DND-41 (cell line): Measurements from ENCODE around the gene ABCC3.

ENCODE experiments used
- ATAC-seq: fragments of 200-7000 bp; cut with Tn5 transposase; 3 replicates; pipeline ENCODE4 v1.9.1; 2021; ENCODE audit warnings: low read depth; ENCODE audit not compliant: insufficient read depth
- DNase-seq: peaks from one replicate; pipeline ENCODE4 v3.0.0-alpha.2; 2020
- H2AFZ ChIP-seq: 2 replicates; pipeline ENCODE4 v1.6.0; 2012; ENCODE audit warnings: low read depth, low read length
- H3K27ac ChIP-seq: 2 replicates; pipeline ENCODE4 v1.5.1; 2012; ENCODE audit warnings: low read length, inconsistent platforms
- H3K27me3 ChIP-seq: fragments of 200-600 bp; sonication (generic); 2 replicates; pipeline ENCODE4 v1.6.0; 2012; ENCODE audit warnings: low read length, mild to moderate bottlenecking, inconsistent platforms; ENCODE audit not compliant: insufficient read depth, poor library complexity
- H3K36me3 ChIP-seq: 2 replicates; pipeline ENCODE4 v1.5.1; 2012; ENCODE audit warnings: low read length, inconsistent platforms; ENCODE audit not compliant: insufficient read depth
- H3K4me1 ChIP-seq: 2 replicates; pipeline ENCODE4 v1.5.1; 2012; ENCODE audit warnings: mild to moderate bottlenecking, low read length; ENCODE audit not compliant: insufficient read depth
- H3K4me2 ChIP-seq: 2 replicates; pipeline ENCODE4 v1.6.0; 2012; ENCODE audit warnings: mild to moderate bottlenecking, moderate library complexity, low read length, inconsistent platforms; ENCODE audit not compliant: insufficient read depth
- H3K4me3 ChIP-seq, 2 experiments: fragments of 200-600 bp in 1 of 2; shearing (Covaris generic) in 1 of 2; 2 replicates each; pipeline ENCODE4 v1.5.1; 2012 to 2016; ENCODE audit warnings: inconsistent platforms in 2 of 2, low read length in 2 of 2, mild to moderate bottlenecking in 2 of 2, low read depth in 1 of 2, moderate library complexity in 1 of 2
- H3K79me2 ChIP-seq: 2 replicates; pipeline ENCODE4 v1.6.0; 2012; ENCODE audit warnings: low read length, inconsistent platforms; ENCODE audit not compliant: insufficient read depth
- H3K9ac ChIP-seq: 2 replicates; pipeline ENCODE4 v1.6.0; 2012; ENCODE audit warnings: low read depth, mild to moderate bottlenecking, inconsistent platforms, low read length, moderate library complexity
- H3K9me3 ChIP-seq: 2 replicates; pipeline ENCODE4 v1.5.1; 2012; ENCODE audit warnings: low read length, moderate library complexity, mild to moderate bottlenecking, inconsistent platforms; ENCODE audit not compliant: insufficient read depth, severe bottlenecking
- H4K20me1 ChIP-seq: 2 replicates; pipeline ENCODE4 v1.6.0; 2012; ENCODE audit warnings: low read length; ENCODE audit not compliant: insufficient read depth
- CTCF ChIP-seq: IDR thresholded peaks from 2 replicates; pipeline ENCODE4 v1.5.1; 2012; ENCODE audit warnings: borderline replicate concordance, low read length, moderate library complexity, mild to moderate bottlenecking; ENCODE audit not compliant: poor library complexity, severe bottlenecking; ENCODE audit errors: extremely low read depth
- EZH2 ChIP-seq: IDR thresholded peaks from 3 replicates; pipeline ENCODE4 v1.6.1; 2012; ENCODE audit warnings: borderline replicate concordance, low read depth, mild to moderate bottlenecking, moderate library complexity, low read length, inconsistent platforms; ENCODE audit not compliant: severe bottlenecking

The ABCC3 gene

GRCh38 chr17:50712641-50713040, 78.0 kb downstream of the ABCC3 start:
- TF ChIP-seq EZH2 (no peak), CTCF (no peak)
- Histone ChIP-seq H3K79me2 (peaks cover 28% of the 10 kb centered on the region), H3K4me1 (peaks cover 22% of the 10 kb centered on the region), H3K27me3 (no peaks in the 10 kb centered on the region), H2AFZ (no peak overlapping the region), H3K9me3 (no peaks in the 10 kb centered on the region), H3K4me3 (no peak overlapping the region), H3K36me3 (no peaks in the 10 kb centered on the region), H3K9ac (no peak overlapping the region), H3K27ac (no peak overlapping the region), H4K20me1 (no peaks in the 10 kb centered on the region), H3K4me2 (no peak overlapping the region)
- ATAC-seq (no peak), DNase-seq (no peak)

DNA sequence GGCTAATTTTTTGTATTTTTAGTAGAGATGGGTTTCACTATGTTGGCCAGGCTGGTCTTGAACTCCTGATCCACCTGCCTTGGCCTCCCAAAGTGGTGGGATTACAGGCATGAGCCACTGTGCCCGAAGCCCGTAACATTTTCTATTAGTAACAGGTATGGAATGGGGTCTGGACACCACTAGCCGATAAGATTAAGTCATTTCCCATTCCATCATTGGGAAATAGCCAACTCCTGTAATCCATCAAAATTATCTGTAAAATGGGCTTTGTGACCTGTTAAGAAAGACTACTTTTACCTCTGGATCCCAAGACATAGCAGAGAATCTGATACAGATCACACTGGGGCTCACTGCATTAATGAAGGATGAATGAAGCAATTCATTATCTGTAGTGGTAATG, 80.8 kb downstream of the ABCC3 start:
- Histone ChIP-seq H3K27me3 (no peaks in the 10 kb centered on the region), H2AFZ (no peak overlapping the region), H3K9ac (no peak overlapping the region), H3K4me3 (no peak overlapping the region), H3K4me1 (peaks cover 10% of the 10 kb centered on the region), H3K4me2 (no peak overlapping the region), H3K36me3 (peaks cover 4% of the 10 kb centered on the region; the same call in 1 of the 2 replicates), H3K27ac (no peak overlapping the region), H4K20me1 (peaks cover 2% of the 10 kb centered on the region; the same call in 1 of the 2 replicates), H3K9me3 (no peaks in the 10 kb centered on the region), H3K79me2 (peaks cover 20% of the 10 kb centered on the region)
- ATAC-seq, result no peak
- TF ChIP-seq CTCF (no peak), EZH2 (no peak)
- DNase-seq, result no peak

DNA sequence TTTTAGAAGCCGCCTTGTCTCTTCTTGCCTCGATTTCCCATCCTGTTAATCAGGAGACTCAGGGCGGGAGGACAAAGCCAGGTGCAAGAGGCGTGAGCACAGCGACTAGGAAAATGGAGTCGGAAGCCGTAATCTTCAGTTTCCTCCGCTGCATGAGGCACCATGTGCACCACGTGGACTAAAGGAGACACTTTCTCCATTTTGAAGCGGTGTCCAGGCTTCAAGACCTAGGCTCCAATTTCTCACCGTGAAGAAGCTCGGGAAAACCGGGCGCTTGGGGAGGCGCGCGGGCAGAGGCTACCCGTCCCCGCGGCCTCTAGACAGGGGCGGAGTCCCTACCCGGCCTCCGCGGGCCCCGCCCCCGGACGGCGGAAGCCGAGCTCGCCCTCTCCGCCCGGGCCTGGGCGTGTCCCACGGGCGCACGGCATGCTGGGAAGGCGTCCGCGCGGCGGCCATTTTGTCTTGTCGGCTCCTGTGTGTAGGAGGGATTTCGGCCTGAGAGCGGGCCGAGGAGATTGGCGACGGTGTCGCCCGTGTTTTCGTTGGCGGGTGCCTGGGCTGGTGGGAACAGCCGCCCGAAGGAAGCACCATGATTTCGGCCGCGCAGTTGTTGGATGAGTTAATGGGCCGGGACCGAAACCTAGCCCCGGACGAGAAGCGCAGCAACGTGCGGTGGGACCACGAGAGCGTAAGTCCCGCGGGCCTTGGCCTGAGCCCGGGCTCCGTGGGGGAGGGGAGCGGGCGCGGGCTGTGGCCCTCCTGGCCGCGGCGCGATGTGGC, 84.7 kb downstream of the ABCC3 start, which contains the start of gene LUC7L3:
Gene LUC7L3 (plus strand): TSS at position 460 of the 780 bp plus-strand sequence. CDS start 130 bp downstream, at position 590.
- Histone ChIP-seq H3K36me3 (peaks cover 11% of the 10 kb centered on the region), H3K4me3 (peak within 1 kb of the TSS; percentile 58 to 73), H4K20me1 (peaks cover 38% of the 10 kb centered on the region), H3K4me2 (peak within 1 kb of the TSS; percentile 63), H3K9me3 (no peaks in the 10 kb centered on the region), H3K4me1 (peaks cover 42% of the 10 kb centered on the region), H3K9ac (peak within 1 kb of the TSS; percentile 94), H2AFZ (peak within 1 kb of the TSS; percentile 80), H3K27me3 (no peaks in the 10 kb centered on the region), H3K79me2 (peaks cover 59% of the 10 kb centered on the region), H3K27ac (peak within 1 kb of the TSS; percentile 87)
- DNase-seq, result peak; percentile 94
- ATAC-seq, result peak; percentile 92
- TF ChIP-seq EZH2 (no peak), CTCF (no peak)
